Measurements from ENCODE around the gene FERD3L.

The FERD3L gene

DNA sequence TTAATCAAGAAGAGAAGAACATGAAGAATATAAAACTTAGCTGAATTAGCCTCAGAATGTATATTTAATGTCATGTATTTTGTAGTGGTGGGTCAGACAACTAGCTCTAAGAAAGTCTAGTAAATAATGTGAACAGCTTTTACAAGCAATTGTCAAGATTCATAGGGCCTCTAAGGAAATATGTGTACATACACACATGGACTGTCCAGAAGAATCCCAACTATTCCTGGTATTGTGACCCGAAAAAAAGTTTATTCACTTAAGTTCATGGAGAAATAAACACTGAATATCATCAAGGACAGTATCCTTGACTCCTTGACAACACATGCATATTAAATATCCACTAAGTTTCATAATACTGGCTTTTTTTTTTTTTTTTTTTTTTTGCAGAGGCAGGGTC is 16.4 kb downstream of the FERD3L start:
- TF ChIP-seq, protein P1, sequence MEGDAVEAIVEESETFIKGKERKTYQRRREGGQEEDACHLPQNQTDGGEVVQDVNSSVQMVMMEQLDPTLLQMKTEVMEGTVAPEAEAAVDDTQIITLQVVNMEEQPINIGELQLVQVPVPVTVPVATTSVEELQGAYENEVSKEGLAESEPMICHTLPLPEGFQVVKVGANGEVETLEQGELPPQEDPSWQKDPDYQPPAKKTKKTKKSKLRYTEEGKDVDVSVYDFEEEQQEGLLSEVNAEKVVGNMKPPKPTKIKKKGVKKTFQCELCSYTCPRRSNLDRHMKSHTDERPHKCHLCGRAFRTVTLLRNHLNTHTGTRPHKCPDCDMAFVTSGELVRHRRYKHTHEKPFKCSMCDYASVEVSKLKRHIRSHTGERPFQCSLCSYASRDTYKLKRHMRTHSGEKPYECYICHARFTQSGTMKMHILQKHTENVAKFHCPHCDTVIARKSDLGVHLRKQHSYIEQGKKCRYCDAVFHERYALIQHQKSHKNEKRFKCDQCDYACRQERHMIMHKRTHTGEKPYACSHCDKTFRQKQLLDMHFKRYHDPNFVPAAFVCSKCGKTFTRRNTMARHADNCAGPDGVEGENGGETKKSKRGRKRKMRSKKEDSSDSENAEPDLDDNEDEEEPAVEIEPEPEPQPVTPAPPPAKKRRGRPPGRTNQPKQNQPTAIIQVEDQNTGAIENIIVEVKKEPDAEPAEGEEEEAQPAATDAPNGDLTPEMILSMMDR (conservative IDR thresholded peaks at IDR 0.05; ENCODE audit: low read length): no peak
- no peak overlapping the region for H3K4me3 ChIP-seq (ENCODE audit: low read length)
- peak; percentile 72 for DNase-seq (ENCODE audit: low read depth)

DNA sequence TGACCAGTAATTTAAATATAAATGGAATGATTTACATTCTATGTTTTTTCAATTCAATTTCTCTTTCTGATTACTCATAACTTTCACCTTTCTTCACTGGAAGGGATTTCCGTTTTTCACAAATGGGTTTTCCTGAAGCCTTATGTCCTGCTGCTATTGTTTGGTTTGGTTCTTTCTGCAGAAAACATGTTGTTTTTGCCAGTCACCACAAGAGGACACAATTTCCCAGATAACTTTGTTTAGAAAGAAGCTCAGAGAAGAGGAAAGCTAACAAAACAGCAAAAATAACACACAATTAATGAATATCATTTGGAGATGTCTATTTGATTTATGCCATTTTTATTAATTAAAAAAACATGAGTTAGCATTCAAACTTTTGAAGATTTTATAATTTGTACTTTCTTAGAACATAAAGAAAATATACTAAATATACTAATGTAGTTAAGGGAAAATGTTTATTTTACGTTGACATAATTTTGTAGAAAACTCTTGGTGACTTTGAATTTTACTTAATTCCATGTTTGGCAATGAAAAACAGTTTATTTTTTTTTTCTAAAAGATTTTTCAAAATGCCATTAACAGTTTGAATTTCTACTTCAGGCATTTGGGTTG is 23.1 kb downstream of the FERD3L start:
- TF ChIP-seq, protein P1 (conservative IDR thresholded peaks at IDR 0.05; ENCODE audit: low read length): peak; percentile 96
- H3K4me3 ChIP-seq (ENCODE audit: low read length): no peak overlapping the region
- DNase-seq (ENCODE audit: low read depth): peak; percentile 73

DNA sequence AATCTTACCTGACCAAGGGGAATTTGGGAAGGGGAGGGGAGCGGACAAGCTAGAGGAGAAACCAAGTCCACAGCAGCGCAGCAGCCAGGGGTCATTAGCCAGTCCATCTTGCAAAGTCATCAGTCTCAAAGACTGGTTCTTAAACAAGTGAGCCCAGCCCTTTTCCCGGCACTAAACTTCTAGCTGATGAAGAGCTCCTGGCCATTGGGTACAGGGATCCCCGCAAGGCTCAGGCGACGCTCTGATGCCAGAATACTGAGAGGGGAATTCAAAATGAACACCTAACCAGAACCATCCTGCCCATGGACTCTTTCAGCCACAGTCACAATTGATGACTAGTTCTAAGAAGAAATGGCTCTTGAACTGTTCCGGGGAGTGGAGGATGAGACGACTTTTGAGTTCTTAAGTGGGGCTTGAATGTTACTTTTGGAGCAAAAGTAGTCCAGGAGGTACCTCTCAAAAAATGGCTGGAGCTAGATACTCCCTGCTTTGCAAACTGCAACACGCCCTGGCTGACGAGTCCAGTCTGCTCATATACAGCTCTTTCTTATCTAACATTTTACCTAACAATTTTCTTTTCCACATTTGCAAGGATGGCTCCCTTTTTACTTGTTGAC is 25.2 kb downstream of the FERD3L start:
- TF ChIP-seq, protein P1 (conservative IDR thresholded peaks at IDR 0.05; ENCODE audit: low read length): no peak
- DNase-seq (ENCODE audit: low read depth): no peak
- peak overlapping the region; percentile 99 for H3K4me3 ChIP-seq (ENCODE audit: low read length)

DNA sequence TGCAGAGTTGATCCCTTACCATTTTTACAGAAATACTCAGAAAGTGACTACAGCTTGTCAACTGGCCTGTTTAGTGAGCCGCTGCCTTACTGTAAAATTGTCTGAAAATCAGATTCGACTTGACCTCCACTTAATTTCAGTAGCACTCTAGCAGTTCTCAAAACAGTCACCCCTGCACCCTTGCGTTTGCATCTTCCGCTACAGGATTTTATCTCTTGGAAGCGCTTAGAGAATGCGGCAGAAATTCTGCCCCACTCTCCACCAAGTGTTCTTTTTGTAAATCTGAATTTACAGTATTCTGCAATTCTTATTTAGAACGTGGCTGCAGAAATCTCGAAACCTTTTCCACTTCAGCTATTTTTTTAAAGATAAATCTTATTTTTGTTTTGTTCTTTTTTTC is 25.8 kb downstream of the FERD3L start:
- H3K4me3 ChIP-seq (ENCODE audit: low read length): peak overlapping the region; percentile 99
- TF ChIP-seq, protein P1 (conservative IDR thresholded peaks at IDR 0.05; ENCODE audit: low read length): no peak
- no peak for DNase-seq (ENCODE audit: low read depth)

DNA sequence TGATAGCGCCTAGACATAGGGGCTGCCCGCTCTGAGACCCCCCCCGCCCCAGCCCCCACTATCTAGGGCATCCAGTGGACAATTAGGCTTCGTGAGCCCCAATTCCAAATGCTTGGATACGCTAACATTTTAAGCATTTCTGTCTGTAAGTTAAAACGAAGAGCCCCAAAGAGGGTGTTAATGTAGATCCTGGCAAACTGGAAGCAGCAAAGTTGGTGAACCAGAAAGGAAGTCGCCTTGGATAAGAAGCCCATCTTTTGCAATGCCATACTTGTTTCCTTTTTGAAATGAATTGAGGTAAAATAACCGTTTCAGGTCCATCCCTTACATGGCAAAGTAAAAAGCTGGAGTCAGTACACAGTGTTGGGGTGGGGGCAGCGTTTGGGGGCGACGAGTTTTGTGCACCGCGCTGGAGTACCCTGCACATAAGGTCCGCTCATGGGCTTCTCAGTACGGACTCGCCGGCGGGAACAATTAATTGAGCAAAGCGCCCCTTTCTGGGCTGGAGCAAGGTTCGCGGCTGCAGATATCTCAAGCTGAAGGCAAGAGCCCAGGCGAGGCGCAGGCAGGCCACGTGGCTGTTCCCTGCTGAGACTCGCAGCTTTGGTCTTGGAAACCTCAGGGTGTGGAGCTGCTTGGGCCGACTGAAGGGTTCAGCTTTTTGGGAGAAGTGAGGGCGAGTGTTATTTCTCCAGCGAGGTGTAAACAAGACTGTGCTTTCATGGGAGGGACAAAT is 26.4 kb downstream of the FERD3L start:
- TF ChIP-seq, protein P1 (conservative IDR thresholded peaks at IDR 0.05; ENCODE audit: low read length): no peak
- no peak for DNase-seq (ENCODE audit: low read depth)
- H3K4me3 ChIP-seq (ENCODE audit: low read length): peak overlapping the region; percentile 99

DNA sequence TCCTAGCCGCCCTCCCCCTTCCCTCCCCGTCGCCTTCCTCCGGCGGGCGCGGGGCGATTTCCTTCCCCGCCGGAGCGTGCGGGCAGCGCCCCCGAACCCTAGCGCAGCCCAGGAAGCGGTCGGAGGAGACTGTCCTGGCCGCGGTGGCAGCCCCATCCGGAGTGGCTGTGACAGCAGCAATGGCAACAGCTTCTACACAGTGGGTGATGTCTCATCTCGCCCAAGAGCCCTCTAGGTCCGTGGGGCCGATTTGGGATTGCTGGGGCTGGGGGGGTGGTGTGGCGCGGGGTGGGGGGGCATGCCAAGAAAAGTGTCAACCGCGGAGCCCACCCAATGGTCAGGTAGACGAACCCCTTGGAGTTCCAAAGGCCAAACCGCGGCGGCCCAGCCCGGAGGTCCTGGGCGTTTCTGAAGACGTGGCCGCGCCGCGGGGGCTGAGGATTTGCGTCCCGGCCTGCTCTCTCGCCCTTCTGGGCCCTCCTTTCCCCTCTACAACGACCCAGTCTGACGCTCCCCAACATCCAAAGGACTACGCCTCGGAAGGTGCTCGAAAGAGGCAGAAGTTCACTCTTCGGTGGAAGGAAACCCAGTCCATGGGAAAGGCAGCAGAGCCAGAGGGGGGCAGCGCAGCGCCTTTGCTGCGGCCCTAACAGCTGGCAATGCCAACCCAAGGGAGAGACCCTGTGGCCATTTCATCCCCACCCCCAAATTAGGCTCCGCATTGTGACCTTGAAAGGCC is 27.2 kb downstream of the FERD3L start:
- DNase-seq (ENCODE audit: low read depth): no peak
- peak overlapping the region; percentile 99 for H3K4me3 ChIP-seq (ENCODE audit: low read length)
- TF ChIP-seq, protein P1 (conservative IDR thresholded peaks at IDR 0.05; ENCODE audit: low read length): peak; percentile 33; the same call in 1 of the 2 replicates
